Smooth muscle cell (in vitro differentiated cells): ENCODE results near the gene TLR9. TPM values are rescaled to one million over a fixed set of nuclear protein-coding genes. Genes with fewer than 3 reads are reported as not detected.

Experiments used
- DNase-seq: peaks from one replicate; lab custom pipeline; 2025; ENCODE audit not compliant: unreplicated experiment; lab: John Stamatoyannopoulos, UW
- H2AFZ ChIP-seq: fragments of 200-600 bp; sonication (generic); 2 replicates; pipeline ENCODE4 v1.6.0; 2016; ENCODE audit warnings: antibody characterized with exemption, low read depth, mild to moderate bottlenecking
- H3F3A ChIP-seq: fragments of 200-600 bp; sonication (generic); 2 replicates; pipeline ENCODE4 v1.6.0; 2017; ENCODE audit warnings: antibody characterized with exemption, low read depth
- H3K27ac ChIP-seq: fragments of 200-600 bp; sonication (generic); 2 replicates; pipeline ENCODE4 v1.5.1; 2016; ENCODE audit warnings: low read depth, mild to moderate bottlenecking
- H3K27me3 ChIP-seq: fragments of 200-600 bp; sonication (generic); 2 replicates; pipeline ENCODE4 v1.6.1; 2016; ENCODE audit warnings: low read depth, mild to moderate bottlenecking
- H3K36me3 ChIP-seq: fragments of 200-600 bp; sonication (generic); 2 replicates; pipeline ENCODE4 v1.5.1; 2016; ENCODE audit warnings: low read depth
- H3K4me1 ChIP-seq: fragments of 200-600 bp; sonication (generic); 2 replicates; pipeline ENCODE4 v1.5.1; 2016; ENCODE audit warnings: low read depth
- H3K4me2 ChIP-seq: fragments of 200-600 bp; sonication (generic); 2 replicates; pipeline ENCODE4 v1.6.0; 2016; ENCODE audit warnings: mild to moderate bottlenecking
- H3K4me3 ChIP-seq: fragments of 200-600 bp; sonication (generic); 2 replicates; pipeline ENCODE4 v1.5.1; 2016; ENCODE audit warnings: mild to moderate bottlenecking
- H3K79me2 ChIP-seq: fragments of 200-600 bp; sonication (generic); 2 replicates; pipeline ENCODE4 v1.6.0; 2016; ENCODE audit warnings: low read depth, mild to moderate bottlenecking
- H3K9ac ChIP-seq: fragments of 200-600 bp; sonication (generic); 2 replicates; pipeline ENCODE4 v1.6.0; 2016; ENCODE audit warnings: low read depth
- H3K9me3 ChIP-seq: fragments of 200-600 bp; sonication (generic); replicated peaks from 2 replicates; pipeline ENCODE4 v1.5.1; 2016; ENCODE audit warnings: low read depth
- H4K20me1 ChIP-seq: fragments of 200-600 bp; sonication (generic); 2 replicates; pipeline ENCODE4 v1.6.0; 2016; ENCODE audit warnings: low read depth
- whole genome bisulfite sequencing: methylation state at CpG from one replicate; pipeline ENCODE4 v1.1.7; 2016; ENCODE audit warnings: low lambda C conversion rate; 5-methylcytosine and 5-hydroxymethylcytosine counted together
- polyA plus RNA-seq: library from polyadenylated mRNA; unstranded; fragments of >200 nt; fragmentation: Nextera tagmentation; extraction: Ambion mirVana; gene quantifications from 2 replicates; pipeline ENCODE4 v1.2.1, GENCODE V29; 2016
- total RNA-seq: library from RNA; depleted of rRNA; stranded (reverse); fragments of >200 nt; gene quantifications from 2 replicates; pipeline ENCODE4 v1.2.3, GENCODE V29; 2014
- TF ChIP-seq, protein P1 (sequence below): fragments of 200-600 bp; sonication (generic); IDR thresholded peaks from 2 replicates; pipeline ENCODE4 v1.5.1; 2017; ENCODE audit warnings: borderline replicate concordance, mild to moderate bottlenecking, antibody characterized with exemption; ENCODE audit not compliant: insufficient read depth, poor library complexity, severe bottlenecking

TLR9 gene
- total and polyA plus RNA-seq, 2 experiments from 2014 or later, result 0.09 TPM; not detected in 1

DNA sequence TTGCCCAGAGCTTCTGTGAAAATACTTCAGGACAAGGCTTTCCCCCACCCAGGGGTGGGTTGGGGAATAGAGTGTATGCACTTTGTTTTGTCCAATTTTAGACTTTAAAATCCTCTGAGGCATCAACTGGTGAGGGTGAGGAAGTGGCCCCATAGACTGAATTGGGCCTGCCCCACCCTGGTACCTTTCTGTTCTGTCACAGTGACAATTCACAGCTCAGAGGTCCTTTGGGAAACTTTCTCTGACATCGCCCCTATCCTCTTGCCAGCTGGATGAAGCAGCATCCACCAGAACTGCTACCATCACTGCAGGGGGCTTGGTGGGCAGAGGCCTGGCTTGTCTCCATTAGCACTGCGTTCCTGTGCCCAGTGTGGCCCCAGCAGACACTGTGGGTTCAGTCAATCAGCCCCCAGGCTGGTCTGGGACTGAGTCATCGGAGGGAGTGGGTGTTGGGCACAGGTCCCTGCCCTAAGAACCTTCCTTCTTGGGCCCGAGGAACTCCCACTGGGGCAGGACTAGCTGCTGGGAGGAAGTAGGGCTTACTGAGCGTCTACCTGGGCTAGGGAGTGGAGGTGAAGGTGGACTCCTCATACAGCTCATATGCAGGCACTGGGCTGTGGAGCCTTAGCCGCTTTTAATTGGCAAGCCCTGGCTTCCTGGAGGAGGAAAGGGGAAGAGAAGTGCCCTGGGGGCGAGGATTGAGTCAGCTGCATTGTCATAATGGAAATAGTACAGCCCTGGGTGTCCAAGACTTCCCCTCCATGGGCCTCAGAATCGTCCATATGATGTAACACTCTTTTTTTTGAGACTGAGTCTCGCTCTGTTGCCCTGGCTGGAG is 18.6 kb upstream of the TLR9 start:
- no peaks in the 10 kb centered on the region for H3K9me3 ChIP-seq
- no peak overlapping the region for H2AFZ ChIP-seq
- peaks cover under 1% of the 10 kb centered on the region for H3K79me2 ChIP-seq
- H3K27me3 ChIP-seq, result no peaks in the 10 kb centered on the region
- no peaks in the 10 kb centered on the region for H4K20me1 ChIP-seq
- H3K4me3 ChIP-seq, result no peak overlapping the region
- 53% methylated on average over 9 of the region's 9 CpGs for WGBS
- H3K36me3 ChIP-seq, result no peaks in the 10 kb centered on the region
- TF ChIP-seq, protein P1, sequence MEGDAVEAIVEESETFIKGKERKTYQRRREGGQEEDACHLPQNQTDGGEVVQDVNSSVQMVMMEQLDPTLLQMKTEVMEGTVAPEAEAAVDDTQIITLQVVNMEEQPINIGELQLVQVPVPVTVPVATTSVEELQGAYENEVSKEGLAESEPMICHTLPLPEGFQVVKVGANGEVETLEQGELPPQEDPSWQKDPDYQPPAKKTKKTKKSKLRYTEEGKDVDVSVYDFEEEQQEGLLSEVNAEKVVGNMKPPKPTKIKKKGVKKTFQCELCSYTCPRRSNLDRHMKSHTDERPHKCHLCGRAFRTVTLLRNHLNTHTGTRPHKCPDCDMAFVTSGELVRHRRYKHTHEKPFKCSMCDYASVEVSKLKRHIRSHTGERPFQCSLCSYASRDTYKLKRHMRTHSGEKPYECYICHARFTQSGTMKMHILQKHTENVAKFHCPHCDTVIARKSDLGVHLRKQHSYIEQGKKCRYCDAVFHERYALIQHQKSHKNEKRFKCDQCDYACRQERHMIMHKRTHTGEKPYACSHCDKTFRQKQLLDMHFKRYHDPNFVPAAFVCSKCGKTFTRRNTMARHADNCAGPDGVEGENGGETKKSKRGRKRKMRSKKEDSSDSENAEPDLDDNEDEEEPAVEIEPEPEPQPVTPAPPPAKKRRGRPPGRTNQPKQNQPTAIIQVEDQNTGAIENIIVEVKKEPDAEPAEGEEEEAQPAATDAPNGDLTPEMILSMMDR, result no peak
- no peak for DNase-seq
- peaks cover 9% of the 10 kb centered on the region for H3F3A ChIP-seq
- H3K4me1 ChIP-seq, result peaks cover 4% of the 10 kb centered on the region
- no peak overlapping the region for H3K9ac ChIP-seq
- H3K4me2 ChIP-seq, result no peak overlapping the region
- H3K27ac ChIP-seq, result no peak overlapping the region

DNA sequence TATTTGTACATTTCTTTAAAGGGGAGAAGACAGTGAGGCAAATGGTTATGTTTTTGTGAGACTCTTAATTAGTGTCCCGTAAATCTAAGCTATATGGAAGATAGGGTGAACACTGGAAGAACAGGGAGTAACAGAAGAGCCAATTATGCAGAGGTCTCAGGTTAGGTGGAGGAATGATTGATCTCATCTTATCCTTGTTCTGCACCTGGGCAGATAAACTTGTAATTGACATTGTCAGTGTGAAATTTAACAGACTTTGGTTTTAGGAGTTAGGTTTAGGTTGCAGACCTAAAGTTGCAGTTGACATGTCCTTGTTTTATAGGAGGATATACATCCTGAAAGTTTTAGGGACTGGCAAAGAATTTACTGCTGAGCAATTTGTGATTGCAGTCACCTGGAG is 16.6 kb upstream of the TLR9 start:
- WGBS, result 68% methylated on average over 1 of the region's 1 CpG

DNA sequence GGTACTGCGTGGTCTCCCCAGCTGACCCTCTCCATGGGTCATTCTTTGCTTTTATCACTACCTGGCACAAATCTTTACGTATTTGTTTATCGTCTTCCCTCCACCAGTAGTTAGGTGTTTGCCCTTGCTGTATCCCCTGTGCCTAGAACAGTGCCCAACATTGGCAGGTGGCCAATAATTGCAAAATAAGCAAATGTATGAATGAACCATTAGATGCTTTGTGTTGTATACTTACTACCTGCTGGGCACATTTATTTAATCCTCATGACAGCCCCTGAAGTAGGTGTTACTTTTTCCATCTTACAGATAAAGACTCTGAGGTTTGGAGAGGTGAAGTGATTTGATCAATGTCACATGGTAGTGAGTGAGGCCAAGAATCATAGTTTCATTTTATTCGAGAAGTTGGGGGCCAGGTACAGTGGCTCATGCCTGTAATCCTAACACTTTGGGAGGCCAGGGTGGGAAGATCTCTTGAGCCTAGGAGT is 15.5 kb upstream of the TLR9 start:
- Histone ChIP-seq H3K79me2 (peaks cover 27% of the 10 kb centered on the region), H3K27ac (peak overlapping the region; percentile 72), H3K9ac (no peak overlapping the region), H4K20me1 (peaks cover 10% of the 10 kb centered on the region), H2AFZ (no peak overlapping the region), H3K4me3 (no peak overlapping the region), H3F3A (peaks cover 9% of the 10 kb centered on the region), H3K4me2 (no peak overlapping the region), H3K9me3 (no peaks in the 10 kb centered on the region), H3K36me3 (no peaks in the 10 kb centered on the region), H3K27me3 (no peaks in the 10 kb centered on the region), H3K4me1 (peaks cover 13% of the 10 kb centered on the region)
- WGBS, result 91% methylated on average over 4 of the region's 4 CpGs
- TF ChIP-seq, protein P1, result no peak
- no peak for DNase-seq

More for the DNA sequence above, 16.6 kb upstream of the TLR9 start:
- H3K27me3 ChIP-seq, result no peaks in the 10 kb centered on the region
- H3K4me1 ChIP-seq, result peaks cover 16% of the 10 kb centered on the region
- H3K9ac ChIP-seq, result no peak overlapping the region
- H3K27ac ChIP-seq, result no peak overlapping the region
- no peak overlapping the region for H3K4me2 ChIP-seq
- no peak overlapping the region for H2AFZ ChIP-seq
- H3K36me3 ChIP-seq, result no peaks in the 10 kb centered on the region
- H3K9me3 ChIP-seq, result no peaks in the 10 kb centered on the region
- TF ChIP-seq, protein P1, result no peak
- peaks cover 9% of the 10 kb centered on the region for H3F3A ChIP-seq
- no peak for DNase-seq
- H3K79me2 ChIP-seq, result peaks cover 16% of the 10 kb centered on the region
- H4K20me1 ChIP-seq, result peaks cover 3% of the 10 kb centered on the region
- H3K4me3 ChIP-seq, result no peak overlapping the region
